H1 (cell line): ENCODE results near the gene OGDH. TPM values are rescaled to one million over a fixed set of nuclear protein-coding genes. Genes with fewer than 3 reads are reported as not detected.

Source experiments
- CHD7 ChIP-seq: fragments of 300-600 bp; sonication (generic); IDR thresholded peaks from 2 replicates; pipeline ENCODE4 v1.7.1; 2012; ENCODE audit warnings: low read length, moderate library complexity, mild to moderate bottlenecking, inconsistent platforms; ENCODE audit not compliant: insufficient replicate concordance
- polyA plus RNA-seq, 7 experiments: library from polyadenylated mRNA; depleted of rRNA in 3 of 7; stranded (reverse) in 5 of 7; unstranded in 2 of 7; fragments of >200 nt in 5 of 7; fragments of 200-250 nt in 2 of 7; gene quantifications; 1 replicate in 5 of 7; 2 replicates in 1 of 7; 4 replicates in 1 of 7; pipeline versions ENCODE4 v1.2.1 to v1.2.3, GENCODE V29; 2011 to 2013; ENCODE audit warnings: missing spikeins in 2 of 7, mixed read lengths in 2 of 7
- total RNA-seq: library from RNA; stranded (reverse); fragmentation: NEBNext Ultra II Directional; extraction: Animal tissue kit (Norgen Biotek cat#: 25700); gene quantifications from 2 replicates; pipeline ENCODE4 v1.2.1, GENCODE V29; 2021
- TF ChIP-seq, protein P1 (sequence below): IDR thresholded peaks from 2 replicates; pipeline ENCODE4 v1.6.1; 2011; ENCODE audit warnings: low read length, improper control_type of control experiment

OGDH gene
- total and polyA plus RNA-seq, 2 of the 8 experiments (the other 6 are each of a cell fraction or from before 2014, with no cell fraction given), result 71.6 to 91.6 TPM

- TF ChIP-seq CHD7, result no peak
- TF ChIP-seq, protein P1, sequence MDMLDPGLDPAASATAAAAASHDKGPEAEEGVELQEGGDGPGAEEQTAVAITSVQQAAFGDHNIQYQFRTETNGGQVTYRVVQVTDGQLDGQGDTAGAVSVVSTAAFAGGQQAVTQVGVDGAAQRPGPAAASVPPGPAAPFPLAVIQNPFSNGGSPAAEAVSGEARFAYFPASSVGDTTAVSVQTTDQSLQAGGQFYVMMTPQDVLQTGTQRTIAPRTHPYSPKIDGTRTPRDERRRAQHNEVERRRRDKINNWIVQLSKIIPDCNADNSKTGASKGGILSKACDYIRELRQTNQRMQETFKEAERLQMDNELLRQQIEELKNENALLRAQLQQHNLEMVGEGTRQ, result no peak
These were observed 106.7 kb downstream of the OGDH start (continued) for GRCh38 chr7:44713141-44713540.
